ENCODE data around the gene LRRC4C. TPM values are rescaled to one million over a fixed set of nuclear protein-coding genes. Genes with fewer than 3 reads are reported as not detected.
"Not testable (repeated sequence)": the region's sequence is repeated elsewhere in the genome, so short reads cannot be mapped to it uniquely, and the experiment has no call there.

Gene LRRC4C
- total RNA-seq, 1 experiment from 2014 or later, result not detected

DNA sequence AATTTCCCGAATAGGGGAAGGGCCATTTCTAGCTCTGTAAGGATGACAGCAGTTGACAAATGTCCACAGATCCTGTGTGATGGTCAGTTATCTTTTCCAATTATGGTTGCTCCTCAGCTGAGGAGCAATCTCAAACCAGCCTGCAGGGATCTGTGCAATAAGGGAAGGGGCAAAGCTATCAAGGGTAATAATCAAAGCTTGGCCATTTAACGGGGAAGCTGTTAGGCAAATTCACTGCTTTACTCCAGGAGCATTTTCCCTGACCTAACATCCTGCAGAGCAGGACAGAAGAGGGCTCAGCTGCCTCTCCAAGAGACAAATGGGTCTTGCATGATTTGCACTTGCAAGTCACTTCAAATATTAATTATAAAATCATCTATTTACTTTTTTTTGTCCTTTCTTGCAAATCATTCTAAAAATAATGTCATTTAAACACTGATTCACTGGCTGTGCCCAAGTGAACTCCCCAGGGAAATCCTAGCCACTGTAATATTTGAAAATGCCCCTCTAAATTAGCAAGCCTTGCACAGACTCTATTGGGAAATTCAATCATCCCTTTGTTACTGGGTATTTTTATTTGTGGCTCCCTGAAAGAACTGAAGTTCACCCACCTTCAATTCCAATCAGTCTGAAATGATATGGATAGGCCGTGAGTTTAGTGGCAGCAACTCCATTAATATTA, 1256.7 kb downstream of the LRRC4C start:
- Histone ChIP-seq H3K9me3 (ENCODE audit: low read length) (no peaks in the 10 kb centered on the region), H3K4me2 (ENCODE audit: low read length) (no peak overlapping the region), H3K79me2 (ENCODE audit: low read length) (no peaks in the 10 kb centered on the region), H2AFZ (ENCODE audit: low read length) (no peak overlapping the region), H3F3A (ENCODE audit: low read length, unreplicated experiment) (no peaks in the 10 kb centered on the region), H3K4me3 (ENCODE audit: low read length) (no peak overlapping the region), H3K36me3 (ENCODE audit: low read depth, low read length) (no peaks in the 10 kb centered on the region), H3K9ac (ENCODE audit: low read length) (no peak overlapping the region), H3K27me3 (ENCODE audit: low read length) (no peaks in the 10 kb centered on the region), H4K20me1 (ENCODE audit: low read length) (no peaks in the 10 kb centered on the region), H3K27ac (ENCODE audit: low read length) (no peak overlapping the region), H3K9me2 (replicated peaks; ENCODE audit: low read length) (no peaks in the 10 kb centered on the region), H3K4me1 (ENCODE audit: insufficient read depth, low read length) (no peaks in the 10 kb centered on the region)
- intact Hi-C loops (cut with micrococcal nuclease), result no loop called here
- ChIA-PET CTCF (no interaction called here), POLR2A (ENCODE audit: unreplicated experiment) (no interaction called here)
- DNase-seq (no peak), ATAC-seq (no peak)
- no TSS peak for BruUV-seq (replicated peaks)
- TF ChIP-seq EZH2 (IDR thresholded peaks at IDR 0.05; ENCODE audit: low read length, unreplicated experiment) (no peak), CTCF (conservative IDR thresholded peaks at IDR 0.05; ENCODE audit: low read depth, low read length) (no peak), EZH2phosphoT487 (IDR thresholded peaks at IDR 0.05; ENCODE audit: borderline replicate concordance, low read length) (no peak)

DNA sequence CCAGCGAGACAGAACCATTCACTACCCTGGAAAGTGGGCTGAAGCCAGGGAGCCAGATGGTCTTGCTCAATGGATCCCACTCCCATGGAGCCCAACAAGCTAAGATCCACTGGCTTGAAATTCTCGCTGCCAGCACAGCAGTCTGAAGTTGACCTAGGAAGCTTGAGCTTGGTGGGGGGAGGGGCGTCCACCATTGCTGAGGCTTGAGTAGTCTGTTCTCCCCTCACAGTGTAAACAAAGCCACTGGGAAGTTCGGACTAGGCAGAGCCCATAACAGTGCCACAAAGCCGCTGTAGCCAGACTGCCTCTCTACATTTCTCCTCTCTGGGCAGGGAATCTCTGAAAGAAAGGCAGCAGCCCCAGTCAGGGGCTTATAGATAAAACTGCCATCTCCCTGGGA, 1266.9 kb downstream of the LRRC4C start:
- H3K9ac ChIP-seq (ENCODE audit: low read length); H2AFZ ChIP-seq (ENCODE audit: low read length); H4K20me1 ChIP-seq (ENCODE audit: low read length); H3K79me2 ChIP-seq (ENCODE audit: low read length); H3K27me3 ChIP-seq (ENCODE audit: low read length); H3K9me2 ChIP-seq (replicated peaks; ENCODE audit: low read length); POLR2A ChIA-PET (ENCODE audit: unreplicated experiment); H3K4me1 ChIP-seq (ENCODE audit: insufficient read depth, low read length); intact Hi-C loops (cut with micrococcal nuclease); H3K36me3 ChIP-seq (ENCODE audit: low read depth, low read length); H3K9me3 ChIP-seq (ENCODE audit: low read length); BruUV-seq (replicated peaks); CTCF ChIA-PET; ATAC-seq; H3F3A ChIP-seq (ENCODE audit: low read length, unreplicated experiment); H3K4me3 ChIP-seq (ENCODE audit: low read length); H3K27ac ChIP-seq (ENCODE audit: low read length); H3K4me2 ChIP-seq (ENCODE audit: low read length); DNase-seq: not testable (repeated sequence)

DNA sequence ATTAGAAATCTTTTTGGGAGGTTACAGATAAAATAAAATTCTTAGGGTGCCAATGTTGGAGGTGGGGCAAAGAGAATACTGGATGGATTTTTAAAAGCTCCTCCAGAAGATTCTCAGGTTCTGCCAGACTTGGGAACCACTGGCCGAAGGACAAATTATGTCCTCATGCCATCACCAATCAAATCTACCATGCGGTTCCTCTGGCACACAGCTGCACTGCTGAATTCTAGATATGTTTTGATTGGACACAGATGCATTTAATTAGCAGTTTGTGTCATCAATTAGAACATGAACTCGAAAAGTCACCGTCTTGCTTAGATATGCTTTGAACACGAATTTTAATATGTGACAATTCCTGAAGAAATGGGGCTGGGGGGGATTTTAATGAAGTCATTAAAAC, 1269.2 kb downstream of the LRRC4C start:
- Histone ChIP-seq H3K27ac (ENCODE audit: low read length) (no peak overlapping the region), H3K9me2 (replicated peaks; ENCODE audit: low read length) (no peaks in the 10 kb centered on the region), H3F3A (ENCODE audit: low read length, unreplicated experiment) (no peaks in the 10 kb centered on the region), H3K9me3 (ENCODE audit: low read length) (no peaks in the 10 kb centered on the region), H3K4me3 (ENCODE audit: low read length) (no peak overlapping the region), H4K20me1 (ENCODE audit: low read length) (no peaks in the 10 kb centered on the region), H3K4me1 (ENCODE audit: insufficient read depth, low read length) (no peaks in the 10 kb centered on the region), H2AFZ (ENCODE audit: low read length) (no peak overlapping the region), H3K9ac (ENCODE audit: low read length) (no peak overlapping the region), H3K79me2 (ENCODE audit: low read length) (no peaks in the 10 kb centered on the region), H3K36me3 (ENCODE audit: low read depth, low read length) (no peaks in the 10 kb centered on the region), H3K4me2 (ENCODE audit: low read length) (no peak overlapping the region), H3K27me3 (ENCODE audit: low read length) (no peaks in the 10 kb centered on the region)
- CTCF ChIA-PET, result no interaction called here
- DNase-seq, result no peak
- POLR2A ChIA-PET (ENCODE audit: unreplicated experiment), result no interaction called here
- no TSS peak for BruUV-seq (replicated peaks)
- intact Hi-C loops (cut with micrococcal nuclease), result no loop called here
- TF ChIP-seq EZH2 (IDR thresholded peaks at IDR 0.05; ENCODE audit: low read length, unreplicated experiment) (no peak), CTCF (conservative IDR thresholded peaks at IDR 0.05; ENCODE audit: low read depth, low read length) (no peak), EZH2phosphoT487 (IDR thresholded peaks at IDR 0.05; ENCODE audit: borderline replicate concordance, low read length) (no peak)
- ATAC-seq, result no peak
